ENCODE data around the gene DST. TPM values are rescaled to one million over a fixed set of nuclear protein-coding genes. Genes with fewer than 3 reads are reported as not detected.

The DST gene
- polyA plus RNA-seq, 3 donors: 1.1 to 7.4 (median 3.2) TPM

DNA sequence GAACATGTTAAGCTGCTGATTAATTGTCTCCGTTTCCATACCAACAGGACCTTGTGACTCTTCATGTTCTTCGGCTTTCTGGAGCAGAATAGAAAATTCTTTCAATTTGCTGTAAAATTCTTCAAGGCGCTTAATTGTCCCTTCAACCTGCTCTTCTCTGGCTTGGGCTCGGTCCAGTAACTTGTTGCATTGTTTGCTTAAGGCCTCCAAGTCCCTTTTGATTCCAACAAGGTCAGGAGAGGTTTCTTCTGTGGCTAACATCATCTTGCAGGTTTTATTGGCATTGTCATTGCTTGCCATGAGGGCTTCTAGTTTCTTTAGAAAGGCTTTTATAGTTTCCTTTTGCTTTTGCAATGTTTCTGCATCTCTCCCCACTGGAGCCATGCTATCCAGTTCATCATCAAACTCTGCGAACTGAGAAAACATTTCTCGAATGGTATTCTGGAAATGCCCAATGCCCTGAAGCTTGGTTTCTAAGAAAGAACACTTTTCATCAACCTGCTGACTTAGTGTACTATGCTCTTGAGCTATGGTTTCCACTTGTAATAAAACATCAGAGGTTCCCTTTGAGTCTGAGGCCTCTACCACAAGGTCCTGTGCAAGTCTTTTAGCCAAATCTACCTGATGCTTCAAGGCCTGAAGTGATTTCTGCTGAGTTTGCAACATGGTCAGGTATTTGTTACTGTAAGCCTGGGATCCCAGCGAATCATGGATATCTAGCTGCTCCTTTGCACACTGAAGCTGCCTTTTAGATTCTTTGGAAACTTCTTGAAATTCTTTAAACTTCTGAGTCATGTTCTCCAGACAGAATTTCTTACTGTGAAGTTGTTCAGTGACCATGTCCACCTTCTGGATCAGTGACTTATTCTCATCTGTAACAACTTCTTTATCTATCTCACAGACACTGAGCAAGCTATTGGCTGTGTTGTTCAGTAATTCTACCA, 90.2 kb downstream of the DST start:
- H3K9me3 Mint-ChIP-seq: no peaks in the 10 kb centered on the region

DNA sequence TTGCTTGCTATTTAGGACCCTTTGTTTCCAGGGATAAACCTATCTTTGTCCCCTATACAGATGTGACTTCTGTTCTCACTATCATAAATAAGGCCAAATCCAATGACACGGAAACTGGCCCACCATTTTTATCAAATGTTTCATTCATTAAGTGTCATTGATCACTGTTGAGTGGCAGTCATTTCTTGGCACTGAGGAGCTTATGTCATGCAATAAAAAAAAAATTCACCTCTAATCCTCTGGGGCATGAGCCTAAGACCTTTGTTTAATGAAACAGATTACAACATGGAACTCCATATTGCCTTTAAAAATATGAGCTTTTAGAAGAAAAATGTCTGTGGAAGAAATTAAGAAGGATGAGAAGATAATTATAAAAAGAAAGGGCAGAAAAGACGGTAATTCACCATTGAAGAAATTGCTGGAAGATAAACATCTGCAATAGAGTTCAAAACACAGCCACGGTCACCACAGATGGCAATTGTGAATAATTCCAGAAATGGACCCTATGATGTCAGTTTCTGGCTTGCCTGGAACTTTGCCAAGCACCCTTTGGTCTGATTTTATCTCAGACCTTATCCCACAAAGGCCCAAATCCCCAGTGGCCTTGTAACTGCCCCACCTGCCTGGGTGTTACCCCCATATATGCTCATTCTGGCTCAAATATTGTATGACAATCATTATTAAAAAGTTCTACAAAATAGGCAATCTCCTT, 91.1 kb downstream of the DST start:
- Histone ChIP-seq H2AFZ (ENCODE audit: insufficient read depth, low read depth, low read length, poor library complexity, severe bottlenecking) (no peak overlapping the region), H3K4me2 (replicated peaks; ENCODE audit: extremely low read depth, low read length, poor library complexity, severe bottlenecking) (no peak overlapping the region), H3K27me3 (ENCODE audit: control insufficient read depth in 2 of 2, insufficient read depth in 2 of 2, low read length in 2 of 2) (no peaks in the 10 kb centered on the region), H4K20me1 (ENCODE audit: insufficient read depth, low read length) (no peaks in the 10 kb centered on the region), H3K4me3 (replicated peaks in 1 of 3; ENCODE audit: low read depth in 2 of 3, low read length in 3 of 3) (no peak overlapping the region), H3K36me3 (replicated peaks in 1 of 2; ENCODE audit: control insufficient read depth in 1 of 2, insufficient read depth in 2 of 2, low read length in 2 of 2) (peaks cover 11 to 34% of the 10 kb centered on the region in 2 donors), H3K79me2 (ENCODE audit: insufficient read depth, low read length) (no peaks in the 10 kb centered on the region), H3K9ac (ENCODE audit: insufficient read depth, low read length, poor library complexity, severe bottlenecking) (no peak overlapping the region), H3K4me1 (ENCODE audit: control insufficient read depth in 1 of 2, insufficient read depth in 2 of 2, low read length in 2 of 2) (peaks cover 4 to 7% of the 10 kb centered on the region in 2 donors), H3K27ac (ENCODE audit: low read depth in 1 of 2, low read length in 2 of 2) (no peak overlapping the region), H3K9me3 (replicated peaks in 1 of 2; ENCODE audit: control insufficient read depth in 1 of 2, insufficient read depth in 1 of 2, low read length in 2 of 2) (no peaks in the 10 kb centered on the region)
- no peaks in the 10 kb centered on the region for H3K27me3 Mint-ChIP-seq (ENCODE audit: low read depth in 3 of 3)
- intact Hi-C loops (cut with micrococcal nuclease): no loop called here
- WGBS (ENCODE audit: insufficient coverage): 90% methylated on average over 2 of the region's 3 CpGs
- H3K27ac Mint-ChIP-seq: peak overlapping the region in 1 of 7 donors; percentile 5
- peaks cover 9% of the 10 kb centered on the region for H3K4me1 Mint-ChIP-seq
- TF ChIP-seq, protein P1, sequence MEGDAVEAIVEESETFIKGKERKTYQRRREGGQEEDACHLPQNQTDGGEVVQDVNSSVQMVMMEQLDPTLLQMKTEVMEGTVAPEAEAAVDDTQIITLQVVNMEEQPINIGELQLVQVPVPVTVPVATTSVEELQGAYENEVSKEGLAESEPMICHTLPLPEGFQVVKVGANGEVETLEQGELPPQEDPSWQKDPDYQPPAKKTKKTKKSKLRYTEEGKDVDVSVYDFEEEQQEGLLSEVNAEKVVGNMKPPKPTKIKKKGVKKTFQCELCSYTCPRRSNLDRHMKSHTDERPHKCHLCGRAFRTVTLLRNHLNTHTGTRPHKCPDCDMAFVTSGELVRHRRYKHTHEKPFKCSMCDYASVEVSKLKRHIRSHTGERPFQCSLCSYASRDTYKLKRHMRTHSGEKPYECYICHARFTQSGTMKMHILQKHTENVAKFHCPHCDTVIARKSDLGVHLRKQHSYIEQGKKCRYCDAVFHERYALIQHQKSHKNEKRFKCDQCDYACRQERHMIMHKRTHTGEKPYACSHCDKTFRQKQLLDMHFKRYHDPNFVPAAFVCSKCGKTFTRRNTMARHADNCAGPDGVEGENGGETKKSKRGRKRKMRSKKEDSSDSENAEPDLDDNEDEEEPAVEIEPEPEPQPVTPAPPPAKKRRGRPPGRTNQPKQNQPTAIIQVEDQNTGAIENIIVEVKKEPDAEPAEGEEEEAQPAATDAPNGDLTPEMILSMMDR (IDR thresholded peaks at IDR 0.05): no peak
- H3K9me3 Mint-ChIP-seq: no peaks in the 10 kb centered on the region
- H3K36me3 Mint-ChIP-seq: peaks cover 13 to 19% of the 10 kb centered on the region in 2 donors
- no peak overlapping the region for H3K4me3 Mint-ChIP-seq
- DNase-seq: no peak

More for the DNA sequence above, 90.2 kb downstream of the DST start:
- Mint-ChIP-seq H3K27me3 (ENCODE audit: low read depth in 3 of 3) (no peaks in the 10 kb centered on the region), H3K27ac (peak overlapping the region in 1 of 7 donors; percentile 5), H3K36me3 (peaks cover 13 to 22% of the 10 kb centered on the region in 2 donors), H3K4me1 (peaks cover 9% of the 10 kb centered on the region), H3K4me3 (no peak overlapping the region)
- no peaks in the 10 kb centered on the region for H4K20me1 ChIP-seq (ENCODE audit: insufficient read depth, low read length)
- no peak overlapping the region for H2AFZ ChIP-seq (ENCODE audit: insufficient read depth, low read depth, low read length, poor library complexity, severe bottlenecking)
- TF ChIP-seq, protein P1 (IDR thresholded peaks at IDR 0.05): no peak
- H3K27ac ChIP-seq (ENCODE audit: low read depth in 1 of 2, low read length in 2 of 2): no peak overlapping the region
- peaks cover 11 to 41% of the 10 kb centered on the region in 2 donors for H3K36me3 ChIP-seq (replicated peaks in 1 of 2; ENCODE audit: control insufficient read depth in 1 of 2, insufficient read depth in 2 of 2, low read length in 2 of 2)
- H3K27me3 ChIP-seq (ENCODE audit: control insufficient read depth in 2 of 2, insufficient read depth in 2 of 2, low read length in 2 of 2): no peaks in the 10 kb centered on the region
- intact Hi-C loops (cut with micrococcal nuclease): no loop called here
- no peak overlapping the region for H3K4me3 ChIP-seq (replicated peaks in 1 of 3; ENCODE audit: low read depth in 2 of 3, low read length in 3 of 3)
- no peak overlapping the region for H3K9ac ChIP-seq (ENCODE audit: insufficient read depth, low read length, poor library complexity, severe bottlenecking)
- H3K4me1 ChIP-seq (ENCODE audit: control insufficient read depth in 1 of 2, insufficient read depth in 2 of 2, low read length in 2 of 2): peaks cover 4 to 7% of the 10 kb centered on the region in 2 donors
- H3K79me2 ChIP-seq (ENCODE audit: insufficient read depth, low read length): no peaks in the 10 kb centered on the region
- no peaks in the 10 kb centered on the region for H3K9me3 ChIP-seq (replicated peaks in 1 of 2; ENCODE audit: control insufficient read depth in 1 of 2, insufficient read depth in 1 of 2, low read length in 2 of 2)
- no peak for DNase-seq
- H3K4me2 ChIP-seq (replicated peaks; ENCODE audit: extremely low read depth, low read length, poor library complexity, severe bottlenecking): no peak overlapping the region
- 97% methylated on average over 5 of the region's 7 CpGs for WGBS (ENCODE audit: insufficient coverage)

Data from CD14-positive monocyte (primary cell).